ENCODE results near the gene GULP1. TPM values are rescaled to one million over a fixed set of nuclear protein-coding genes. Genes with fewer than 3 reads are reported as not detected.

Gene GULP1
- total RNA-seq, 1 donor = 42.7 TPM

DNA sequence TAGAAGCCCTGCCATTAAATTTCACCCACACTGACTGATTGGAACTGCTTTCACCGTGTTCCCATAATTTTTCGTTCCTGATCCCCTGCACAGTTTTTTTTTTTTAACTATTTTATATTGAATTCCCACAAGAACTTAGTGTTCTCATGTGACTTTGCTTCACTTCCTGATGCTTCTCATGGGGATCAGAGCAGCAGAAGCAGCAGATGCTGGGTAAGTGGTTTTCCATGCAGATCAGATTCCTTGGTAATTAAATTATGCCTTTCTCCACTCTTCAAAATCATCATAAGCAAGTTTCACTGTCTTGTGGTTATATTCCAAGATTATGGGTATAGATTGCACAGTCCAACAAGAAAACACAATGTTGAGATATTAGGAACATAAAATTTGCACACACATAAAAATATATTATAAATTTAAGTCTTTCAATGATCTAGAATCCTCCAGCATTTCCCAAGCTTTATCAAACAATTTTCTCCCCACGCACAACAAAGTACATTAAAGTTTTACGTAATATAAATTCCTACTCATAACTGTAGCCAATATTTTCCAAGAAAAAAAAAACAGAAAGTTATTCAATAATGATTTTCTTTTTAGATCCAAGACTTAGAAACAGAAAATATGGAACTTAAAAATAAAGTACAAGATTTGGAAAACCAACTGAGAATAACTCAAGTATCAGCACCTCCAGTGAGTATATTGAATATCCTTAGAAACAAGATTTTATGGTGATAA, 277.9 kb downstream of the GULP1 start:
- H3K4me3 ChIP-seq (ENCODE audit: low read depth, low read length) = no peak overlapping the region
- DNase-seq (ENCODE audit: low read depth) = no peak

DNA sequence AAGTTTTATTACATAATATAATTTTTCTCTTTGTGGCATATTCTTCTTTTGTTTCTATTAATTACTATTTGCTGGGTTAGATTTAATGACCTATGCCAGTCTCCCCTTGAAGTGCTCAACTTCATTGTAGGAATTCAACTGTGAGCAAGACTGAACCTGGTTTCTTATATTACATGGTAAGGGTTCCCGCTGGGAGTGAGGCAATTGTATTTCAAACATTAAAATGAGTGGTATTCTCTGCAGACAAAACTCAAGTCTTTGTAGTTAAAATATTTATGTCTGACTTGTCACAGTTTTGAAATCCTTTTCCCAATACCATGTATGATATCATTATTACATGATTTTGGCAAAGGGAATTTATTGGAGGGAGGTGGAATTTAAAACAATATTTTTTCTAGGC, 278.7 kb downstream of the GULP1 start:
- H3K4me3 ChIP-seq (ENCODE audit: low read depth, low read length) = no peak overlapping the region
- TF ChIP-seq, protein P1, sequence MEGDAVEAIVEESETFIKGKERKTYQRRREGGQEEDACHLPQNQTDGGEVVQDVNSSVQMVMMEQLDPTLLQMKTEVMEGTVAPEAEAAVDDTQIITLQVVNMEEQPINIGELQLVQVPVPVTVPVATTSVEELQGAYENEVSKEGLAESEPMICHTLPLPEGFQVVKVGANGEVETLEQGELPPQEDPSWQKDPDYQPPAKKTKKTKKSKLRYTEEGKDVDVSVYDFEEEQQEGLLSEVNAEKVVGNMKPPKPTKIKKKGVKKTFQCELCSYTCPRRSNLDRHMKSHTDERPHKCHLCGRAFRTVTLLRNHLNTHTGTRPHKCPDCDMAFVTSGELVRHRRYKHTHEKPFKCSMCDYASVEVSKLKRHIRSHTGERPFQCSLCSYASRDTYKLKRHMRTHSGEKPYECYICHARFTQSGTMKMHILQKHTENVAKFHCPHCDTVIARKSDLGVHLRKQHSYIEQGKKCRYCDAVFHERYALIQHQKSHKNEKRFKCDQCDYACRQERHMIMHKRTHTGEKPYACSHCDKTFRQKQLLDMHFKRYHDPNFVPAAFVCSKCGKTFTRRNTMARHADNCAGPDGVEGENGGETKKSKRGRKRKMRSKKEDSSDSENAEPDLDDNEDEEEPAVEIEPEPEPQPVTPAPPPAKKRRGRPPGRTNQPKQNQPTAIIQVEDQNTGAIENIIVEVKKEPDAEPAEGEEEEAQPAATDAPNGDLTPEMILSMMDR (IDR thresholded peaks at IDR 0.05; ENCODE audit: insufficient read depth, low read length) = no peak
- DNase-seq (ENCODE audit: low read depth) = no peak

More for the DNA sequence above, 277.9 kb downstream of the GULP1 start:
- TF ChIP-seq, protein P1 (IDR thresholded peaks at IDR 0.05; ENCODE audit: insufficient read depth, low read length) = no peak

DNA sequence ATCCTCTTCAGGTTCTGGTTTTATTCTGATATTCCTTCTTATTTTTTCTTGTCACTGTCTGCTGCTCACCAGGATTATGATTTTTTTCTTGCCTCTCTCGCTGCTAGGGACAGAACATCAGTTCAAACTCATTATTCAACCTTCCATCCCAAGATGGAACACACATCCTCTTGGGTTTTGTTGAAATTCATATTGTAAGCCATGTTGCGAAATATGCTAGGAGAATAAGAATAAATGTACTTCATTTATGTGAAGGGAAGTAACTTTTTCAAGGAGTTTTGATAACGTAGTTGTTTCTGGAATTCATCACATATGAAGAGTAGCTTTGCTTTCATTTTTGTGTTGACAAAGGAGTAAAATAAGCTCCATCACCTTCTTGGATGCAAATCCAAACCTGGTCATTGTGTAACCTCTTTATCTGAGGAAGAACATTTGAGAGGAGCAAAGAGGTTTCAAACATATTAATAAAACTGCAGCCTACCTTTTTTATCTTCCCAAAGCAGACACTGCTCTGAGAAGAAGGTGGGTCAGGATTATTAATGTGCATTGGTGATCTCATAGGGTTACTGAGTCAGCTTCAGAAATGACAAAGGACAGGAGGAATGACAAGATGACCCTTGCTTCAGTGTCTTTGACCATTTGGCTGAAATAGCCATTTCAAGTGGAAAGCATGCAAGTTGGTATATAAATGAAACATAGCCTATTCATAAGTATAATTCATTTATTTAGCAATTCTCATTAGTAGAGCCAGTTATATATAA, 280.0 kb downstream of the GULP1 start:
- no peak overlapping the region for H3K4me3 ChIP-seq (ENCODE audit: low read depth, low read length)
- DNase-seq (ENCODE audit: low read depth) = peak; percentile 17
- TF ChIP-seq, protein P1 (IDR thresholded peaks at IDR 0.05; ENCODE audit: insufficient read depth, low read length) = no peak

DNA sequence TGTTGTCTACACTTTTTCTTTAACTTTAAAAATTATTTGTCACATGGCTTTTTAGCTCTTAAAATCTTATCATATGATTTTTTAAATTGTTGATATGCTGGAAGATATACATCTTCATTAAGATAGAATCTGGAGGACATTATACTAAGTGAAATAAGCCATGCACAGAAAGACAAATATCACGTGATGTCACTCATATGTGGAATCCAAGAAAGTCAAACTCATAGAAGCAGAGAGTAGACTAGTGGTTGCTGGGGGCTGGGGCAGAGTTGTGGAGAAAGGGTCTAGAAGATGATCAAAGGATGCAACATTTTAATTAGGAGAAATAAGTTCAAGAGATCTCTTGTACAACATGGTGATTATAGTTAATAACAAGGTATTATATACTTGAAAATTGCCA, 280.9 kb downstream of the GULP1 start:
- H3K4me3 ChIP-seq (ENCODE audit: low read depth, low read length) = no peak overlapping the region
- TF ChIP-seq, protein P1 (IDR thresholded peaks at IDR 0.05; ENCODE audit: insufficient read depth, low read length) = no peak
- no peak for DNase-seq (ENCODE audit: low read depth)

DNA sequence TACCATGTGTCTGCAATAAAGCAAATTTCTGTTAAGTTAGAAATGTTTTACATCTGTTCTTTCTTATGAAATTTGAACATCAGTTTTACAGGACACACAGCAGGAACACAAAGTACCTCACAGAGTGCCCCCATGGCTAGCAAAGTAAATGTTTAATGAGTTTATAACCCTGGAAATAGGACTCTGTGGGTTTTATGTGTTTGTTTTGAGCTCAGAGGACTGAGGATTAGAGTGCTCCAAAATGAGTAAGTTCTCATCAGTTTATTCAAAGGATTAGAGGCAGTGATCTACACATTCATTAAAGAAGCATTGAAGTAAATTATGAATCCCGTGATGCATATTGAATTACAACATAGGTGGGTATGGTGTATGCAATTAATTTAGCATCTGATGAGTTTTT, 281.8 kb downstream of the GULP1 start:
- DNase-seq (ENCODE audit: low read depth) = no peak
- H3K4me3 ChIP-seq (ENCODE audit: low read depth, low read length) = no peak overlapping the region
- TF ChIP-seq, protein P1 (IDR thresholded peaks at IDR 0.05; ENCODE audit: insufficient read depth, low read length) = no peak

DNA sequence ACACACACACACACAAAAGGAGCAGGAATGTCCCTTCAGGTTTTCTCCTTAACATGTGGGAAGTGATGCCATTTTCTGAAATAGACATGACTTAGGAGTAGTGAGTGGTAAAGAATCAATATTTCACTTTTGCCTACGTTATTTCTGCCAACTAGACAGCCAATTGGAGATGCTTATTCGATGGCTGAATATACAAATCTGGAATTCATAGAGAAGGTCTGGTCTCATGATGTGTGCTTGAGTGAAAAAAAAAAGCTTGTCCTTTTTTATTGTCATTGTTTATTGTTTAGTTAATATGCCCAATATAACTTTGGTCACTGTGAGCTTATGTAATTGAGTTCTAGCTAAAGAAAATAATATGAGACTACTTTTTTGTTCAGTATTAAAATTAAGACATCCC, 284.3 kb downstream of the GULP1 start:
- no peak for DNase-seq (ENCODE audit: low read depth)
- no peak overlapping the region for H3K4me3 ChIP-seq (ENCODE audit: low read depth, low read length)
- TF ChIP-seq, protein P1 (IDR thresholded peaks at IDR 0.05; ENCODE audit: insufficient read depth, low read length) = no peak
